HG02642 (cell line): ENCODE results near the gene CHKA.

Experiments used
- ATAC-seq: cut with Tn5 transposase; IDR thresholded peaks from one replicate; pipeline ENCODE4 v1.9.1; 2021; ENCODE audit warnings: mild to moderate bottlenecking; ENCODE audit not compliant: unreplicated experiment, poor library complexity

CHKA gene

DNA sequence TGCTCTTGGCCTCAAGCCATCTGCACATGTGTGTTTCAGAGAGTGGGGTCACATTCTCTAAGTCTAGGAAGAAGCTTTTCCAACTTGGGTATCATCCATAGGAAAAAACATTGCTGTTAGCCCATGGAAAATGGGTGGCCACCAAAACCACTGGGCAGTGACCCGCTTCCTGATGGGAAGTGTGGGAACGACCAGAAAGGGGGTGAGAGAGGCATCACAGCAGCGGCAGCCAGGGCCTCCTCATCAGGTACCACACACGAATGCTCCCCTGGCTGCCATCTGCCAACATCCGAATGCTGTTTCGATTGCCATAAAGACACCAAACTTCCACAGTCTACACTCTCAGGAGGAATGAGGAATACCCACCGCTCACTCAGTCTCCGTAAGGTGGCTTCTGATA, 40.3 kb downstream of the CHKA start:
- no peak for ATAC-seq

DNA sequence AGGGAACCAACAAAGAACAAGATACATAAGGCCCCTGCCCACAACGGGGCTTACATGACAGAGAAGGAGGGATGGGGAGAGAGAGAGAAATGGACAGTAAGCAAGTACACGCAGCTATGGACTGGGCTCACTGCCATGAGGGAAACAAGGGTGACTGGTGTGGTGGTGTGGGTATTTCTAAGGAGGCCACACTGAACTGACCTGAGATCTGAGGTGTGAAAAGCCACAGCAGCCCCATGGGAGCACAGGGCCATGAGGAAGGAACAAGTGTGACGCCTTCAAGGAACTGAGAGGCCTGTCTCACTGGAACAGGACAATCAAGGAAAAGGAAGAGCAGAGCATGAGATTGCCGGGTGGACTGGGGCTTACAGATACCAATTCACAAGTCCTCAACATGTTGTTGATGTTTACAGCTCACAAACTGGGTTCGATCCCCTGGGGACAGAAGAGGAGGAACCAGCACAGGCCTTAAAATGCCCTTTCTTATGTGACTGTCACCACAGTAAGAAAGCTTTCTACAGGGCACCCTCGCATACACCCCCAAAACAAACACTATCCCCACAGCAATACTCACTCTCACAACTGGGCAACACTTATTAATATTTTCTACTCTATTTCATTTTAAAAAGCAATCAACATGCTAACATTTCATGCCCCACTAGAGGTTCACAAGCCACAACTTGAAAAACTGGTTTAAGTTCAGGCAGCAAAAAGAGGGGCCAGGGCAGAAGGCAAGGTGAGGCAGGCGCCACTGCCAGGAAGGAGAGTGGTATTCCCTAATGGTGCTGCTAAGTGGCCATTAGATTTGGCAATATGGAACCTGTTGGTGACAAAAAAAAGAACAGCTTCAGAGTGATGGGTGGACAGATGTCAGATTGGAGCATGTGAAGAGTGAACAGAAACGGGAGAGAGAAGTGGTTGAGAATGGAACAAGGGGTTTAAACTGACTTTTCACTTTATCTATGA, 43.3 kb downstream of the CHKA start:
- no peak for ATAC-seq

DNA sequence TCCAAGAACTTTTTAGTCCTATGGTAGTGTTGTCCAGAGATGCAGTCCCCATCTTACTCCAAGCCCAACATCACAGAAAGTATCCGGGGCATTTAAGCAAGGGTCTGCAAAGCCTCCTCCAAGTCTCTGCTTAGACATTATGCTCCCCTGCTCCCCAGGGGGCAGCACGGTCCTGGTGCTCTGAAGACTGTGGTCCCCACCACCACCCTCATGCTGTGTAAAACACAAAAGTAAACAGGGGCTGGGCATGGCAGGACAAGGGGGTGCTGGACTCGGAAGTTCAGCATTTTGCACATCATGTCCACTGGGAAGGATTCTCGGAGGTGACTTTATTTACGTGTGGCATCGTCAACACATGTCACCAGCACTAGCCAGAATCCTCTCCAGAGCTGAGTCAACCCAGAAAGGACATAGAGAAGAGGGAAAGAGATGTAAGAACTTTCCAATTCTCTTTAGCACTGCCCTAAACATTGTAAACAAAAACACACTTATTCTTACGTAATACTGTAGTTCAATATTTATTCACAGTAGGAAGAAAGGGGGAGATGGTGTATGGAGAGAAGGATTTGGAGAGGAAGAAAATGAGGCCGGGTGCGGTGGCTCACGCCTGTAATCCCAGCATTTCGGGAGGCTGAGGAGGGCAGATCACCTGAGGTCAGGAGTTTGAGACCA, 44.7 kb downstream of the CHKA start:
- no peak for ATAC-seq

DNA sequence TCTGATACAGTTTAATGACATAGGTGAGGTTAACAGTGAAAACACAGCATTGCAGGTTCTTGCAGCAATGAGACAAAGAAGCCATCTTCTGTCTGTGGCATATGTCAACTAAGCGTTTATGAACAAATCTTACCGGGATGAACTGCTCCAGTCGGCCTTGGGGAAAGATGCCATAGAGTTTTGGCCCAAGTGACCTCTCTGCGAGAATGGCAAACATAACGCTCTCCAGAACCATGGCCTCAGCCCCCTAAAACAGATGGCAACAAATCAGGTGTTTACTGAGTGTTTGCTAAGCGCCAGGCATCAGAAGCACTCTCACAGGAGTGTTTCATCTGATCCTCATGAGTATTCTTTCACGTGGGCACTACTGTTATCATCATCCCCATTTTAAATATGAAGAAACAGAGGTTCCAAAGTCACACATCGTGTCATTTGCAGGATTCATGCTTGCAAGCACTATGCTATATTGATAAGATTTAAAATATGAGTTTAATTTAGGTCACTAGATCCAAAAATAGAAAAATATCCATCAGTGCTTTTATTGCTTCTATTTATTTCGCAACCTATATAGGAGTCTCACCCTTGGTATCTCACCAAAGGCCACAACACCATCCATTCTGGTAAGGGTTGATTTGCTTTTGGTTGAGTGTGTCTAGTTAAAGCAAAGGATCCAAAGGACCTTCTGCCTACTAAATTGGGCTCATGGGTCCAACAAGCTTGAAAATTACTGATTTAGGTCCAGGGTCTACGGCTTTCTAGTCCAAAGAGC, 46.4 kb downstream of the CHKA start:
- ATAC-seq, result no peak

DNA sequence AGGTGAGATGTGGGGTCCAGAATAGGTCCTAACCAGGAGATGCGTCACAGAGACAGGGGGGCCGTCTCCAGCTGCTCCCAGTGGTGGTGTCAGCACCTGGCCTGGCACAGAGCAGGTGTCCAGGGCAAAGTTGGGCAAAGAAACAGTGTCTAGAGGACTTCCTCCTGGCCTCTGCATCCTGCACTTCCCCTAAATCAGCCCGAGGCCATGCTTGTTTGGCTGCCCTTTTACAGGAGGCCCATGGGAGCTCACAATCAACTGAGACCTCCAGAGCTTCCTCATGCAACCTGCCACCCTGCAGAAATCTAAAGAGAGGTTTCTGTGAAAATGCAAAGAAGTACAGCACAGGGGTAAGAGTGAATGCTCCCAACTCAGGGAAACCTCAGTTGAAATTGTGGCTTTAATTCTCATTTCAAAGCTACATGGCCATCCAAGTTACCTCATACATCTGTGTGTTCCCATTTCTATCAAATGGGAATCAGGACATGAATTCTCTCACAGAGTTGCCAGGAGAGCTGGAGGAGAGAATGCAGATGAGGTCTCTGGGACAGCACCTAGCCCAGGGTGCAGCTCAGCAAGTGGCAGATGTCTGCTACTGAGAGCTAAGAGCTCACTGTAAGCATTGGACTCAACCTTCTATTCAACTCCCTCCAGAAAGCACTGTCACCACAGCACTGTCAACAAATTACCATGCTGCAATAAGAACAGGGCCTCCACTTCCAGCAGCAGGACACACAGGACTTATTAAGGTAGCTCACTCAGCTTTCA, 49.7 kb downstream of the CHKA start:
- no peak for ATAC-seq

DNA sequence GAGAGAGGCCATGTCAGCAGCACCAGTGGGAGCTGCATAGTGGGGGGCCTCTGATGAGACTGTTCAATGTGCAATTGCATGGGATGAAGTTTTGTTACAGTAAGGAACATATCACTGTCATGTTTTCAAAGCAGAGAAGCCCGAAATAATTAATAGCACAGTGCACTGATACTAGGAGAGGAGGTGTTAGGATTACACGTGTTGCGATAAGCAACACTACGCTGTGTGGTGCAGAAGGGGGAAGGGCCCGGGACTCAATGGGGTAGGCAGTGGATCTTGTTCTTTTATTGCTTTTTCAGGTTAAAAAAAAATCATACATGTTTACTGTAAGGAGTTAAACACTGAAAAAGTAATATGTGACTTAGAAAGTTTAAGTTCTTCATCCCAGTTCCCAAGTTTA, 53.2 kb downstream of the CHKA start:
- no peak for ATAC-seq

DNA sequence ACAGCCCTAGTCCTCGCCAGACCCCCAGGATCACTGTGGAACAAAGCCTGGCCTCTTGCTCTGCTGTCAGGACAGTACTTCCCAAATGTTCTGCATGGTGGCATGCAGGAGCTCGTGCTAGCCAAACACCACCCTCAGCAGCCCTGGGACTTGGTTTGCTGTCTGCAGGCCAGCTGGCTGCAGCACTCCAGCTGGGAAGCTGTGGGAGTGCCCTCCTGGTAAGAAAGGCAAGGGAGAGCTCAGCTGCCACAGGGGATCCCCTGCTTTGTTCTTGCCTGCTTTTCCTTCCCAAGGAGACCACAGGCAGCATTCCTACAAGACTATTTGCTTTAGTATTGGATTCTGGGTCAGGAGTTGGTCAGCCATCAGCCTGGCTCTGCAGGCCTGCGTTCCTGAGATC, 54.4 kb downstream of the CHKA start:
- ATAC-seq, result no peak

DNA sequence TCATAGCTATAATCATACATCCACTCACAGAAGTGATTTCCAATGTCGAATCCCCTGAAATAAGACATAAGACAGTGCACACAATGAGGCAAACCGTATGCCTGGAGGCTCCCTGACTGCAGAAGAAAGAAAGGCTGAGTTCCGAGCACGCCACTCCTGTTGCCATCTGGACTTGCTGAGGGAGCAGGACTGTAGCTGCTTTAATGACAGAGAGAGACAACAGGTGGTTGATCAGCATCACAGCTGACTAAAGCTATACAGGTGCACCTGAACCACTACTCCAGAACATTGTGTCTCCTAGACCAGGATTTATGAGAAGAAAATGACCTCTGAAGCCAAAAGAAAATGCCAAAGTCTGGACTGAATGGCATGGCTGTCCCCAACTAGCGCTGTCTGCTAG, 55.3 kb downstream of the CHKA start:
- no peak for ATAC-seq

DNA sequence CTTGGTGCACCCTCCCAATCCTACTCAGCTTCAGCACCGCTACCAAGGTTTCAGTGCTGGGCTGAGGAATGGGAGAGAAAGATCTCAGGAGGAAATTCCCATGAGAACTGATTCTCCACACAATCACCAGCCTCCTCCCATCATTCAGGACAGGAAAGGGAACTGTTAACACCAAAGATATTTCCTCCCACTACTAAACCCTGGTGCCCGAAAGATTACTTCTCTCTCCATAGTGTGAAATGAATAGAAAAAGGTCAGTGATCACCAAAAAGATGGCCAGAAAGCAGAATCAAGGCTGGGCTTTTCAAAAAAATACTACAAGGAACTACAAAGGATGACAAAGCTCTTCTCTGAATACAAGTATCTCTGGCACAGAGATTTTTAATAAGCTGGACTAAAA, 56.3 kb downstream of the CHKA start:
- ATAC-seq, result no peak

DNA sequence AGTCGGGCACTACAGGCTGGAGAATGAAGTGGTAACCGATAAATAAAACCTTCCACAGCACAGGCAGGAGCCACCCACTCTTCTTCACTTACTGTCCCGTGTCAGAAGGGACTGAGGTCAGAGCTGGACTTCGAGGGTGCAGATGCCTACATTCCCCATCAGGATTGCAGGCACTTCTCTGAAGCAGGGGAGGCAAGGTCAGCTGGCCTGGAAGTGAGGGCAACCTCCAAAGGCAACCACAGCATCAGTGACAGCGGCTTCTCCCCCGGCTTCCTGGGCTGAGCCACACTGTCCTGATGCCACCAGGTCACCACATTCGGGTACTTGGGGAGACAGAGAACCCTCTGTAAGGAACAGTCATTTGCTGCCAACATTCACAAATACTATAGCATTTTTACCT, 59.7 kb downstream of the CHKA start:
- ATAC-seq, result no peak

DNA sequence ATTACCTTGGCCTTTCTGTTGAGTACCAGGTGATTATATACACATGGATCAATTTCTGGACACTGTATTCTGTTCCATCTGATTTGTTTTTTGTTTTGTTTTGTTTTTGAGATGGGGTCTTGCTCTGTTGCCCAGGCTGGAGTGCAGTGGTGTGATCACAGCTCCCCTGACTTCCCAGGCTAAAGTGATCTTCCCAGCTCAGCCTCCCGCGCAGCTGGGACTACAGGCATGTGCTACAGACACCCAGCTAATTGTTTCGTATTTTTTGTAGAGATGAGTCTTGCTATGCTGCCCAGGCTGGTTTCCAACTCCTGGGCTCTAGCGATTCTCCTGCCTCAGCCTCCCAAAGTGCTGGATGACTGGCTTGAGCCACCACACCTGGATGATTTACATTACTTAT, 63.4 kb downstream of the CHKA start:
- ATAC-seq, result no peak

DNA sequence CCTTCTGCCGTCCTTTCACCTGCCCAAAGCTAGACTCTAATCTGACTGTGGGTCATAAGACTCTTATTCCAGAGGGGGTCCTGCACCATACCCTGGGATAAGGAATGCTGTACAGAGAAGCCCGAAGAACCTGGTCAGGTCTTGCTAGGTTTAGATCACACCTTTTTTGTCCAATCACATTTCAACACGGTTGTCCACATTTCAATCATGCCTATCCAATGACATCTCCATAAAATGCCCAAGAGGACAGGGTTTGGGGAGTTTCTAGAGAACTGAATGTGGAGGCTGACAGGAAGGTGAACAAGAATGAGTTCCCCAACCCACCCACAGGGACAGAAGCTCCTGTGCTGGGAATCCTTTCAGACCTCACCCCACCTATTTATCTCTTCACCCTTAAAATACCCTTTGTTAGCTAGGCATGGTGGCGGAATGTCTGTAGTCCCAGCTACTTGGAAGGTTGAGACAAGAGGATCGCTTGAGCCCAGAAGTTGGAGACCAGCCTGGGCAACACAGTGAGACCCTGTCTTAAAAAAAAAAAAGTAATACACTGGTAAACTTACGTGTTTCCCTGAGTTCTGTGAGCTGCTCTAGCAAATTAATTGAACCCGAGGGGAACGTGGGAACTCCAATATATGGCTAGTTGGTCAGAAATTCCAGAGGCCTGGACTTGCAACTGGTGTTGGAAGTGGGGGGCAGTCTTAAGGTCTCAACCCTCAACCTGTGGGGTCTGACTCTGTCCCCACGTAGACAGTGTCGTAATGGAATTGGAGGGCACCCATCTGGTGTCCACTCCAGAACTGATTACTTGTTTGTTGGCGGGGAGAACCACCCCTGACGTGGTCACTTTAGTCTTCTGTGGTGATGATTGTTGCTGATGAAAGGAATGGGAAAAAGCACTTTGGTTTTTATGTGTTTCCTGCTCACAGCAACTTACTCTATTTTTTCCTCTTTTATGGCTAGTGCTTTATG, 64.6 kb downstream of the CHKA start:
- ATAC-seq, result no peak

DNA sequence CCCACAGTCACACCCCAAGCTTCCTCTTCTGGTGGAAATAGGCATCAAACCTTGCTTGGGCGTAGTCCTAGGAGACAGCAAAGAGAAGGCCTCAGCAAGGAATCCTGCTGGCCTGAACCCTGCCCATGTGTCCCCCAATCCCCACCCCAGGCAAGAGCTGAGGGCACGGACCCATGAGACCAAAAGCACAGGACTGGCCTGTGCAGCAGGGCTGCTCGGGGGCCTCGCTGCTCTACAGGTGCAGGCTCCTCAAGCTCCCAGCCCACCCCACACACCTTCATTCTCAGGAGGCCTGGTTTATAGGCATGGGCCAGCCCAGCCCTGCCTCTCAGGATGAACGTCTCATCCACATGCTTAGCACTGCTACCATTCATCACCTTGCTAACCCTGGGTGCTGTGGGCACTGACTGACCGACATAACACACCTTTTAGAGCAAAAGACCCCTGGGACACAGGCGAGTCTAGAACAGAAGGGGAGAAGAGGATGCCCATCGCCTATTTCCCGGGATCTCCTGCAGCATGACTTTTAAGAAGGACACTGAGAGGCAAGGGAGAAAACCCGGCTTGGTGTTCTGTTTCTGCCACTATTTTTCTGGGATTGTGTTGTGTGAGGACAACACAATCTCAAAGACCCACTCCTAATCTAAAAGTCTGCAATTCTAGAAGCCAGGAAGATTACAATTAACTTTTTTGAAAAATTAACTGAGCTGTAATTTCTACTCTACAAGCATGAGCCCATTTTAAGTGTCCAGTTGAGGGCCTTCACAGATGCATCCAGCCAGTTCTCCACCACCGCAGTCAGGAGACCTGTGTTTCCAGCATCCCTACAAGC, 67.0 kb downstream of the CHKA start:
- ATAC-seq, result no peak

DNA sequence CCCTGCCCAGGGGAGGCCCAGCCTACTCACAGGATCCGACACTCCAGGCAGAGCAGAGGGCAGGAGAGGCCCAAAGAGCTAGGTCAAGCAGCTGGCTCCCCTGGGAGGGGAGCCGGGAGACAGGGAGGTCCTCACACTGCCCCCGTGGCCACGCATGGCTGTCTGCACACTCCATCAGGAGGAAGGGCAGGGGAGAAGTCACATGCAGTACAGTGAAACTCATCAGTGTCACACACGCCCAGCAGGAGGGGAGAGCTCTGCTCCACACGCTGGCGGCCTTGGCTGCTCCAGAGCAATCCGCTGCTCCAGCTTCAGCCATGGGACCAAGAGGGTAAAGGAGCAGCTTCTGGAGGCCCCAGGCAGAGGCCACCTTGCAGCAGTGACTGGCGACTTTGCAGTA, 68.1 kb downstream of the CHKA start:
- no peak for ATAC-seq

DNA sequence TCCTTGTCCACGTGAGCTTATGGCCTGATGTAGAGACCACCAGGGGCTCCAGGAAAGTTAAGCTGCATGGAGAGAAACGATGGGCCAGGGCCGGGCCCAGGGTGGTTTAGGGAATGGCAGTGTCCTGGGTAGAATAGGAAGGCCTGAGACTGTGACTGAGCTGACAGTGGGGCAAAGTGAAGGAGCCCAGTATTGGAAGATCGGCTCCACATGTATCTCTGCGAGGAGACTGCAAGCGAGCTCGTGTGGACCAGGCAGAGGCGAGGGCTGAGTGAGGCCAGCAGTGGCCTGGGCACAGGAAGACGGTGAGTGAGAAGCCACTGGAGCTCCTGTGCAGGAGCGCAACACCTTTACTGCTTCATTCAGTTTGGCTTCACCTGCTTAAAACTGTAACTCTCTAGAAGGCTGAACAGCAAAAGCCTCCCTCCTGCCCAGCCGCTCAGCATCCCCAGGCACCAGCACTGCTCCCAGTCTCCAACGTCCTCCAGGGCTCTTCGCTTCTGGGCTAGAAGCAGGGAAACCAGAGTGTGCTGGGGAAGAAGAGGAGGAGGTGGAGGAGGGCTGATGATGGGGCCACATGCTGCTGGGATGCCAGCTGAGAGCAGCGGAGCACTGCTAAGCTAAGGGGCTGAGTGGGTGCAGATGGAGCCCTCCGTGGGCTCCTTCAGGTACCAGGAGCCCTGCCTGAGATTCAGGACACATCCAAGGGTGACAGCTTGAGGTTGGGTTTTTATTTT, 68.9 kb downstream of the CHKA start:
- no peak for ATAC-seq

DNA sequence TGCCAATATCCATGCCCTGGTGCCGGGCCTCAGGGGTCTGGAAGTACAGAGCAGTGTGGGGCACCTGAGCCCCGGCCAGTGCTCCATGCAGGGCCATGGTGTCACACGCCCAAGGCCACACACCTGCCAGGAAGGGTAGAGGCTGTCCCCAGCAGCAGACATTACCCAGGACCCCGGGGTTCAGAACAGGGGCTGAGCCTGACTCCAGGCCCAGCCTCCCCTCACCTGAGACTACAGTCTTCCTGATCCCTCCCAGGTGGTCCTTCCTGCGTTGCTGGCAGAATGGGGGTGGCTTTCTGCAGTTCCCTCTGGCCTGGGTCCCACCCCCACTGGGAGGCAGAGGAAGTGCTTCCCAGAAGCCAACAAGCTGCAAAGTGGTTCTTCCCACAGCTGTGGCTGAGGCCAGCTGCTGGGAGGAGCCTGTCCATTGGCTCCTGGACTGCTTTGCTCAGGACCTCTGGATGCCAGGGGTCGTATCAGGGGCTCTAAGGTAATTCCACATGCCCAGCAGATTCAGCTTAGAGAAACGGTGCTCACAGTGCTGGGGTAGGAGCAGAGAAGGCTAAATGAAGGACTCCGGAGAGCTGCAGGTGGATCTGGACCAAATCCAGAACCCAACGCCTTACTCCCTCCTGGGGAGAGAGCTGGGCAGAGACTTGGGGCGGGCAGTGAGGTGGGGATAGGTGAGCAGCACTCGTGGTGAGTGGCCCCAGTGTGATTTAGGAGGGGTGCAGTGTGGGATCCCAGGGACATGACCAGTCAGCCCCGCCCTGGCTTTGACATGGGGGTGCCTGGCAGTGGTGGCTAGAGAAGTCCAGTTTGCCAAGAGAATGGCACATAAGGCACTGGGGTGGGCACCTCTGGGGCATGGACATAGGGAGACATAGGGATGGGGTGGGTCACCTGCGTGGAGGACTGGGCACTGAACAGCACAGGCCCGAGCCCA, 69.7 kb downstream of the CHKA start:
- no peak for ATAC-seq
